ENCODE data around the gene LAMA3.

The LAMA3 gene

GRCh38 chr18:23812546-23813440 is 123.5 kb downstream of the LAMA3 start:
- Mint-ChIP-seq H3K4me1 (ENCODE audit: low read depth) (peaks cover 17% of the 10 kb centered on the region), H3K27ac (no peak overlapping the region), H3K9me3 (no peaks in the 10 kb centered on the region), H3K27me3 (ENCODE audit: low read depth) (peaks cover 33% of the 10 kb centered on the region), H3K4me3 (no peak overlapping the region), H3K36me3 (ENCODE audit: low read depth) (no peaks in the 10 kb centered on the region)

- Mint-ChIP-seq H3K27me3 (ENCODE audit: low read depth) (peaks cover 39% of the 10 kb centered on the region), H3K4me1 (ENCODE audit: low read depth) (peaks cover 16% of the 10 kb centered on the region), H3K36me3 (ENCODE audit: low read depth) (no peaks in the 10 kb centered on the region)
Measured at GRCh38 chr18:23814991-23815614, 125.8 kb downstream of the LAMA3 start.

GRCh38 chr18:23816021-23816420 is 126.8 kb downstream of the LAMA3 start:
- Mint-ChIP-seq H3K27ac (no peak overlapping the region), H3K4me1 (ENCODE audit: low read depth) (peaks cover 8% of the 10 kb centered on the region), H3K27me3 (ENCODE audit: low read depth) (peaks cover 42% of the 10 kb centered on the region), H3K36me3 (ENCODE audit: low read depth) (no peaks in the 10 kb centered on the region), H3K9me3 (no peaks in the 10 kb centered on the region), H3K4me3 (no peak overlapping the region)

More at GRCh38 chr18:23814991-23815614, 125.8 kb downstream of the LAMA3 start:
- Mint-ChIP-seq H3K9me3 (no peaks in the 10 kb centered on the region), H3K27ac (no peak overlapping the region), H3K4me3 (no peak overlapping the region)

- no peaks in the 10 kb centered on the region for H3K9me3 Mint-ChIP-seq
Measured at GRCh38 chr18:23816740-23817139, 127.5 kb downstream of the LAMA3 start.

GRCh38 chr18:23819001-23819400 is 129.7 kb downstream of the LAMA3 start:
- Mint-ChIP-seq H3K36me3 (ENCODE audit: low read depth) (no peaks in the 10 kb centered on the region), H3K4me1 (ENCODE audit: low read depth) (peaks cover 8% of the 10 kb centered on the region), H3K27me3 (ENCODE audit: low read depth) (peaks cover 49% of the 10 kb centered on the region), H3K4me3 (no peak overlapping the region), H3K27ac (no peak overlapping the region), H3K9me3 (no peaks in the 10 kb centered on the region)

More at GRCh38 chr18:23816740-23817139, 127.5 kb downstream of the LAMA3 start:
- H3K4me1 Mint-ChIP-seq (ENCODE audit: low read depth), result peaks cover 8% of the 10 kb centered on the region
- no peak overlapping the region for H3K4me3 Mint-ChIP-seq
- no peak overlapping the region for H3K27ac Mint-ChIP-seq
- H3K36me3 Mint-ChIP-seq (ENCODE audit: low read depth), result no peaks in the 10 kb centered on the region
- peaks cover 48% of the 10 kb centered on the region for H3K27me3 Mint-ChIP-seq (ENCODE audit: low read depth)

- Mint-ChIP-seq H3K27ac (no peak overlapping the region), H3K27me3 (ENCODE audit: low read depth) (peaks cover 36% of the 10 kb centered on the region), H3K9me3 (no peaks in the 10 kb centered on the region), H3K4me3 (no peak overlapping the region), H3K36me3 (ENCODE audit: low read depth) (no peaks in the 10 kb centered on the region), H3K4me1 (ENCODE audit: low read depth) (peaks cover 15% of the 10 kb centered on the region)
Measured at GRCh38 chr18:23822590-23823385, 133.5 kb downstream of the LAMA3 start.

GRCh38 chr18:23824240-23824639 is 135.0 kb downstream of the LAMA3 start:
- Mint-ChIP-seq H3K4me1 (ENCODE audit: low read depth) (peaks cover 24% of the 10 kb centered on the region), H3K9me3 (no peaks in the 10 kb centered on the region), H3K27ac (no peak overlapping the region), H3K27me3 (ENCODE audit: low read depth) (peaks cover 31% of the 10 kb centered on the region), H3K4me3 (no peak overlapping the region), H3K36me3 (ENCODE audit: low read depth) (no peaks in the 10 kb centered on the region)

- Mint-ChIP-seq H3K36me3 (ENCODE audit: low read depth) (no peaks in the 10 kb centered on the region), H3K4me3 (no peak overlapping the region), H3K27me3 (ENCODE audit: low read depth) (peaks cover 28% of the 10 kb centered on the region), H3K9me3 (no peaks in the 10 kb centered on the region), H3K4me1 (ENCODE audit: low read depth) (peaks cover 24% of the 10 kb centered on the region), H3K27ac (no peak overlapping the region)
Measured at GRCh38 chr18:23824669-23825068, 135.4 kb downstream of the LAMA3 start.

- H3K4me3 Mint-ChIP-seq, result no peak overlapping the region
- no peak overlapping the region for H3K27ac Mint-ChIP-seq
- no peaks in the 10 kb centered on the region for H3K9me3 Mint-ChIP-seq
- peaks cover 24% of the 10 kb centered on the region for H3K4me1 Mint-ChIP-seq (ENCODE audit: low read depth)
- H3K27me3 Mint-ChIP-seq (ENCODE audit: low read depth), result peaks cover 20% of the 10 kb centered on the region
- no peaks in the 10 kb centered on the region for H3K36me3 Mint-ChIP-seq (ENCODE audit: low read depth)
Measured at GRCh38 chr18:23825496-23825895, 136.2 kb downstream of the LAMA3 start.

- Mint-ChIP-seq H3K27me3 (ENCODE audit: low read depth) (peaks cover 15% of the 10 kb centered on the region), H3K9me3 (no peaks in the 10 kb centered on the region), H3K4me3 (peak overlapping the region; percentile 8), H3K27ac (peak overlapping the region; percentile 31), H3K36me3 (ENCODE audit: low read depth) (no peaks in the 10 kb centered on the region), H3K4me1 (ENCODE audit: low read depth) (peaks cover 24% of the 10 kb centered on the region)
Measured at GRCh38 chr18:23825978-23826405, 136.7 kb downstream of the LAMA3 start.

- Mint-ChIP-seq H3K4me1 (ENCODE audit: low read depth) (peaks cover 24% of the 10 kb centered on the region), H3K4me3 (no peak overlapping the region), H3K27ac (peak overlapping the region; percentile 88), H3K36me3 (ENCODE audit: low read depth) (no peaks in the 10 kb centered on the region), H3K9me3 (no peaks in the 10 kb centered on the region), H3K27me3 (ENCODE audit: low read depth) (peaks cover 5% of the 10 kb centered on the region)
Measured at GRCh38 chr18:23826850-23827620, 137.8 kb downstream of the LAMA3 start.

GRCh38 chr18:23827681-23828080 is 138.4 kb downstream of the LAMA3 start:
- Mint-ChIP-seq H3K9me3 (no peaks in the 10 kb centered on the region), H3K27me3 (ENCODE audit: low read depth) (no peaks in the 10 kb centered on the region), H3K36me3 (ENCODE audit: low read depth) (no peaks in the 10 kb centered on the region), H3K27ac (peak overlapping the region; percentile 88), H3K4me1 (ENCODE audit: low read depth) (peaks cover 24% of the 10 kb centered on the region), H3K4me3 (no peak overlapping the region)

- Mint-ChIP-seq H3K4me1 (ENCODE audit: low read depth) (peaks cover 24% of the 10 kb centered on the region), H3K27me3 (ENCODE audit: low read depth) (no peaks in the 10 kb centered on the region), H3K9me3 (no peaks in the 10 kb centered on the region), H3K27ac (peak overlapping the region; percentile 88), H3K36me3 (ENCODE audit: low read depth) (no peaks in the 10 kb centered on the region), H3K4me3 (no peak overlapping the region)
Measured at GRCh38 chr18:23828426-23828825, 139.2 kb downstream of the LAMA3 start.

- no peaks in the 10 kb centered on the region for H3K9me3 Mint-ChIP-seq
- H3K27ac Mint-ChIP-seq, result no peak overlapping the region
Measured at GRCh38 chr18:23832911-23833310, 143.7 kb downstream of the LAMA3 start.

More at GRCh38 chr18:23832911-23833310, 143.7 kb downstream of the LAMA3 start:
- H3K4me3 Mint-ChIP-seq, result no peak overlapping the region
- H3K4me1 Mint-ChIP-seq (ENCODE audit: low read depth), result peaks cover 9% of the 10 kb centered on the region
- no peaks in the 10 kb centered on the region for H3K36me3 Mint-ChIP-seq (ENCODE audit: low read depth)
- H3K27me3 Mint-ChIP-seq (ENCODE audit: low read depth), result no peaks in the 10 kb centered on the region

Measured in T-helper 1 cell treated with Interleukin-12 subunit alpha and Interleukin-12 subunit beta and Interleukin-4 antibody, amounts not matched to agents 30 μg/mL and 1 μg/mL, for 36 hours (primary cell).